ENCODE measurements around the gene TMEM9.
A peak's percentile ranks its signal among the peaks of the same experiment; 100 is the strongest.

TMEM9 gene

DNA sequence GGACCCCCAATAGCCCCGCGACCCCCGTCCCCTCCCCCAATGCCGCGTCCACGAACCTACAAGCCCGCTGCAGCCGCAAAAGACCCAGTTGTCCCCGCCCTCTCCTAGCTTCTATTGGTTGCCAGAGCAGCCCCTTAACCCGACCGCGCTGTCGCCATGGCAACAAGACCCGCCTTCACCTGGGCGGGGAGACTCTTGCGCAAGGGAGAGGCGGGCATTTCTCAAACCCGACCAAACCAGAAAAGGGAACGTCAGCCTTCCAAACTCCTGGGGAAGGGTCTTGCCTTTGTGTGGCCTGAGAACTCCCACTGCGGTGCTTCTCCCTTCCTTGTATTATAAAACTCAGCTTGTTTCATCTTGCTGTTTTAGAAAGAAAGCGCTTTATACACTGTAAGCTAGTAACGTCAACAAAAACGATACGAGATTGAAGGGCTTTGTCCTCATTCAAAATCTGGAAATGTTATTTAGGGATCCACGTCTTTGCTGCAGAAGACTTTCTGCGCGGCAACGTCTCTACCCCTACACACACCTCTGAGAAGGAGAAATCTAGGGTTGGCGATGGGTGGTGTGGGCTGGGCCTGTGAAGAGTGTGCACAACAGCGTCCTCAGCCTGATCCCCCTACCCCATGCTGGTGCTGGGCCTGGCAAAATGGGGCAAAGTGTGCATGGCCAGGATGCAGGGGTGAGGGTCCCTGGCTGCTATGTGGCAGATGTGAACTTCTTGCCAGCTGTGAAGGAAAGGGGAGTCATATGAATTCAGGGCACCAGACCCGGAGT lies at the start of gene TMEM9:
TMEM9 (minus strand) TSS at position 86 of the 777 bp plus-strand sequence. CDS start 551 bp downstream, outside the sequence.
- CTCF ChIA-PET = interaction anchor here (1.2 kb wide), 1 partner anchor 16 kb away, joined by 3 read pairs; no protein-coding TSS in a partner anchor
- POLR2A ChIA-PET = interaction anchor here (0.6 to 4.7 kb wide), 5 partner anchors 9 to 20 kb away, joined by 3 to 31 read pairs (median 3); no protein-coding TSS in a partner anchor
- TF ChIP-seq FOXK2 (IDR thresholded peaks at IDR 0.05) (no peak), NFRKB (IDR thresholded peaks at IDR 0.05) (no peak), L3MBTL2 (conservative IDR thresholded peaks at IDR 0.05) (0 out of 2 replicates have a peak, but pooled peaks have one; percentile 12), FOXM1 (IDR thresholded peaks at IDR 0.05; ENCODE audit: borderline replicate concordance) (no peak)
- TF ChIP-seq, protein P1, sequence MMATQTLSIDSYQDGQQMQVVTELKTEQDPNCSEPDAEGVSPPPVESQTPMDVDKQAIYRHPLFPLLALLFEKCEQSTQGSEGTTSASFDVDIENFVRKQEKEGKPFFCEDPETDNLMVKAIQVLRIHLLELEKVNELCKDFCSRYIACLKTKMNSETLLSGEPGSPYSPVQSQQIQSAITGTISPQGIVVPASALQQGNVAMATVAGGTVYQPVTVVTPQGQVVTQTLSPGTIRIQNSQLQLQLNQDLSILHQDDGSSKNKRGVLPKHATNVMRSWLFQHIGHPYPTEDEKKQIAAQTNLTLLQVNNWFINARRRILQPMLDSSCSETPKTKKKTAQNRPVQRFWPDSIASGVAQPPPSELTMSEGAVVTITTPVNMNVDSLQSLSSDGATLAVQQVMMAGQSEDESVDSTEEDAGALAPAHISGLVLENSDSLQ (IDR thresholded peaks at IDR 0.05) = peak; percentile 99
- peak; percentile 100 for DNase-seq (ENCODE audit: extremely low spot score)

- CTCF ChIA-PET = interaction anchor here (2.3 kb wide), 1 partner anchor 16 kb away, joined by 5 read pairs; no protein-coding TSS in a partner anchor
- POLR2A ChIA-PET = no interaction called here
- no peak for DNase-seq (ENCODE audit: extremely low spot score)
- no peak for TF ChIP-seq ZNF384 (IDR thresholded peaks at IDR 0.05)
- TF ChIP-seq ARNT (IDR thresholded peaks at IDR 0.05) = no peak
- no peak for TF ChIP-seq CTBP1 (IDR thresholded peaks at IDR 0.05; ENCODE audit: borderline replicate concordance)
- TF ChIP-seq NFRKB (IDR thresholded peaks at IDR 0.05) = no peak
- no peak for TF ChIP-seq SUZ12 (IDR thresholded peaks at IDR 0.05)
- no peak for TF ChIP-seq TARDBP (IDR thresholded peaks at IDR 0.05)
- no peak for TF ChIP-seq ELF4 (IDR thresholded peaks at IDR 0.05)
- no peak for TF ChIP-seq L3MBTL2 (conservative IDR thresholded peaks at IDR 0.05)
- no peak for TF ChIP-seq SP1 (IDR thresholded peaks at IDR 0.05)
- no peak for TF ChIP-seq LEF1 (IDR thresholded peaks at IDR 0.05; ENCODE audit: borderline replicate concordance)
- TF ChIP-seq FOXA1 (IDR thresholded peaks at IDR 0.05) = no peak
- TF ChIP-seq HDGF (IDR thresholded peaks at IDR 0.05; ENCODE audit: borderline replicate concordance) = no peak
- TF ChIP-seq BHLHE40 (IDR thresholded peaks at IDR 0.05; ENCODE audit: borderline replicate concordance) = no peak
- TF ChIP-seq FOXM1 (IDR thresholded peaks at IDR 0.05; ENCODE audit: borderline replicate concordance) = no peak
- TF ChIP-seq, protein P1 (IDR thresholded peaks at IDR 0.05) = no peak
- no peak for TF ChIP-seq FOXK2 (IDR thresholded peaks at IDR 0.05)
Observed at GRCh38 chr1:201198598-201198997, 44.3 kb upstream of the TMEM9 start.

GRCh38 chr1:201194046-201194445 lies 39.8 kb upstream of the TMEM9 start:
- TF ChIP-seq FOXM1 (IDR thresholded peaks at IDR 0.05; ENCODE audit: borderline replicate concordance) = no peak
- TF ChIP-seq, protein P1 (IDR thresholded peaks at IDR 0.05) = no peak
- no peak for TF ChIP-seq ZNF384 (IDR thresholded peaks at IDR 0.05)
- TF ChIP-seq ELF4 (IDR thresholded peaks at IDR 0.05) = no peak
- TF ChIP-seq FOXA1 (IDR thresholded peaks at IDR 0.05) = no peak
- TF ChIP-seq SP1 (IDR thresholded peaks at IDR 0.05) = no peak
- TF ChIP-seq TARDBP (IDR thresholded peaks at IDR 0.05) = no peak
- TF ChIP-seq HDGF (IDR thresholded peaks at IDR 0.05; ENCODE audit: borderline replicate concordance) = no peak
- POLR2A ChIA-PET = no interaction called here
- no peak for DNase-seq (ENCODE audit: extremely low spot score)
- CTCF ChIA-PET = no interaction called here

DNA sequence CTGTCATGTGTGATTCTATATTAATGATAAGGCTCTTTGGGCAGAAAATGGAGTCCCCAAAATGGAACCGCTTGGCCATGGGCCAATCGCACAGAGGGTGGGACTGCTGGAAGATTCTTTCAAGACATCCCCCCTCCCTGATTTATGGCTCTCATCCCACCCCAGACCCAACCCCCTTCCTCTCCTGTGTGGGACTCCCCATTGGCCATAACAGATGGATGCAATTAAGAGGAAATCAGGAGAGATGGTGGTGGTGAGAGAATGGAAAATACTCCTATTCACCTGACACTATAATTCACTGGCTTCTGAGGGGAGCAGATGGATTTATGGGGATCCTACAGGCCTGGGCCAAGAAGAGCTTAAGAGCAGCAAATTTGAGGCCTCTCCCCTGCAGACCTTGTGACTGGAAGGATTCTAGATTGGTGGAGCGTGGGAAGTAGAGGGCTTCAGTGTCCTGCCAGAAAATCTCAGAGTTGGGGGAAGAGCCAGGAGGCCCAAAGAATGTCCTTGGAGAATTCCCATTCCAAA lies 38.1 kb upstream of the TMEM9 start:
- ChIA-PET CTCF (no interaction called here), POLR2A (no interaction called here)
- no peak for DNase-seq (ENCODE audit: extremely low spot score)
- no peak for TF ChIP-seq ARNT (IDR thresholded peaks at IDR 0.05)

DNA sequence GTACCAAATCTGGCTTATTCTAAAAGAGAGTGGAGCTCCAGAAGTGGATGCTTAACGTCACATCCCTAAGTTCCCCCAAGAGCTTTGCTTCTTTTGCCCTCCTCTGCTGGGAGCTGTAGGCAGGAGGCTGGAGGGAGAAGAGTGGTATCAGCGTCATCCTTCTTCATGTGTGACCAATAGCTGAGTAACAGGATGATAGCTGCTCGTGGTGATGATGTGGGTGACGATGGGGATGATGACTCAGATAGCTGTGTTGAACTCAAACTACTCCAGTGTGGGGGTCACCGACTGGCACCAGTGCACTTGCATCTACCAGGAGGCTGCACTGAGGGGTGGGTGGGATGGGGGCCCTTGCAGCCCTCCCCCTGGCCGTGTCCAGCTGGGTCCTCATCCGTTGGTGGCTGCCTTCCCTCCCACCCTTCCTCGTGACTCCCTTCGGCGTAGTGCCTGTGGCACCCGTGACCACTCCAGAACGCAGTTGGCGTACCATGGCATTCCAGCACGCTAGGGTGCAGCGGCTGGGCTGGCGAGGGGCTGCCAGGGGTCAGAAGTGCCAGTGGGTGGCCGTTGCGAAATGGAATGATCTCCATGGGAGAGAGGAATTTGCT lies 37.5 kb upstream of the TMEM9 start:
- POLR2A ChIA-PET = no interaction called here

More for the DNA sequence above, 37.5 kb upstream of the TMEM9 start:
- TF ChIP-seq SUZ12 (IDR thresholded peaks at IDR 0.05) = no peak
- TF ChIP-seq, protein P1 (IDR thresholded peaks at IDR 0.05) = no peak
- no peak for TF ChIP-seq CTBP1 (IDR thresholded peaks at IDR 0.05; ENCODE audit: borderline replicate concordance)
- TF ChIP-seq ARNT (IDR thresholded peaks at IDR 0.05) = no peak
- TF ChIP-seq NFRKB (IDR thresholded peaks at IDR 0.05) = no peak
- no peak for TF ChIP-seq FOXK2 (IDR thresholded peaks at IDR 0.05)
- TF ChIP-seq HDGF (IDR thresholded peaks at IDR 0.05; ENCODE audit: borderline replicate concordance) = no peak
- TF ChIP-seq BHLHE40 (IDR thresholded peaks at IDR 0.05; ENCODE audit: borderline replicate concordance) = no peak
- no peak for TF ChIP-seq LEF1 (IDR thresholded peaks at IDR 0.05; ENCODE audit: borderline replicate concordance)
- no peak for TF ChIP-seq FOXM1 (IDR thresholded peaks at IDR 0.05; ENCODE audit: borderline replicate concordance)
- no peak for TF ChIP-seq FOXA1 (IDR thresholded peaks at IDR 0.05)
- TF ChIP-seq ZNF384 (IDR thresholded peaks at IDR 0.05) = no peak
- TF ChIP-seq SP1 (IDR thresholded peaks at IDR 0.05) = no peak
- TF ChIP-seq ELF4 (IDR thresholded peaks at IDR 0.05) = no peak
- no peak for DNase-seq (ENCODE audit: extremely low spot score)
- CTCF ChIA-PET = no interaction called here

Data from HEK293T (cell line).